Gastroesophageal sphincter (tissue), 4 donors: ENCODE results near the gene RIOK2. TPM values are rescaled to one million over a fixed set of nuclear protein-coding genes. Genes with fewer than 3 reads are reported as not detected.

ENCODE experiments used
- ATAC-seq: fragments of 150-250 bp; one replicate; pipeline ENCODE4 v1.9.1; 2016; ENCODE audit warnings: mild to moderate bottlenecking, moderate library complexity
- H3K27ac ChIP-seq, 4 donors: fragments of 200-600 bp; sonication (generic) in 3 of 4; 1 replicate in 3 of 4; 2 replicates in 1 of 4; pipeline ENCODE4 v1.5.1; 2016 to 2019
- H3K27me3 ChIP-seq: fragments of 200-600 bp; sonication (generic); one replicate; pipeline ENCODE4 v1.5.1; 2019
- H3K36me3 ChIP-seq, 2 donors: fragments of 200-600 bp; sonication (generic); one replicate each; pipeline ENCODE4 v1.5.1; 2019; ENCODE audit warnings: control low read depth in 1 of 2
- H3K4me1 ChIP-seq, 3 donors: fragments of 200-600 bp; sonication (generic); 1 replicate in 2 of 3; 2 replicates in 1 of 3; pipeline ENCODE4 v1.5.1; 2016 to 2019; ENCODE audit warnings: control low read depth in 2 of 3
- H3K4me3 ChIP-seq, 2 donors: fragments of 200-600 bp; sonication (generic); one replicate each; pipeline ENCODE4 v1.5.1; 2019; ENCODE audit warnings: mild to moderate bottlenecking in 1 of 2, moderate library complexity in 1 of 2
- H3K9me3 ChIP-seq, 3 donors: fragments of 200-600 bp; sonication (generic); one replicate each; pipeline ENCODE4 v1.5.1; 2017 to 2019; ENCODE audit warnings: control low read depth in 2 of 3
- CTCF ChIP-seq, 4 experiments: fragments of 200-600 bp in 2 of 4; fragments of 450-650 bp in 2 of 4; sonication (generic) in 1 of 4; IDR thresholded peaks; one replicate each; pipeline ENCODE4 v1.5.1; 2017 to 2019; ENCODE audit warnings: antibody characterized with exemption in 4 of 4, mild to moderate bottlenecking in 2 of 4, moderate library complexity in 2 of 4
- EP300 ChIP-seq: sonication (generic); formaldehyde crosslinking; IDR thresholded peaks from one replicate; pipeline ENCODE4 v1.6.1; 2017; ENCODE audit warnings: antibody characterized with exemption, mild to moderate bottlenecking
- POLR2A ChIP-seq, 2 donors: fragments of 450-650 bp; IDR thresholded peaks; one replicate each; pipeline ENCODE4 v1.6.1; 2017; ENCODE audit warnings: antibody characterized with exemption in 2 of 2, mild to moderate bottlenecking in 2 of 2, moderate library complexity in 1 of 2
- POLR2AphosphoS5 ChIP-seq: sonication (generic); formaldehyde crosslinking; IDR thresholded peaks from one replicate; pipeline ENCODE4 v1.6.1; 2017; ENCODE audit warnings: antibody characterized with exemption
- WGBS, 2 donors: methylation state at CpG; one replicate each; pipeline ENCODE4 v1.1.5; 2018; ENCODE audit warnings: low coverage in 1 of 2; 5-methylcytosine and 5-hydroxymethylcytosine counted together
- total RNA-seq, 4 donors: library from RNA; depleted of rRNA; stranded (reverse); fragments of >200 nt; gene quantifications; one replicate each; pipeline ENCODE4 v1.1.0, GENCODE V29; 2016

The RIOK2 gene
- total RNA-seq, 4 donors from 2014 or later = 11.2 to 45.9 (median 26.0) TPM

GRCh38 chr5:97118261-97119006, 64.6 kb downstream of the RIOK2 start:
- Histone ChIP-seq H3K4me1 (no peaks in the 10 kb centered on the region), H3K27me3 (no peaks in the 10 kb centered on the region), H3K9me3 (no peaks in the 10 kb centered on the region), H3K4me3 (no peak overlapping the region), H3K36me3 (no peaks in the 10 kb centered on the region), H3K27ac (no peak overlapping the region)
- no peak for ATAC-seq
- TF ChIP-seq CTCF (IDR thresholded peaks at IDR 0.05) (no peak), EP300 (no peak), POLR2AphosphoS5 (no peak)
- WGBS, 2 donors = 36 to 65% methylated on average over 2 of the region's 2 CpGs

GRCh38 chr5:97115932-97116331, 67.1 kb downstream of the RIOK2 start:
- Histone ChIP-seq H3K27ac (no peak overlapping the region), H3K27me3 (no peaks in the 10 kb centered on the region), H3K36me3 (no peaks in the 10 kb centered on the region), H3K4me3 (no peak overlapping the region), H3K4me1 (no peaks in the 10 kb centered on the region), H3K9me3 (no peaks in the 10 kb centered on the region)
- ATAC-seq = no peak
- no peak for TF ChIP-seq CTCF (IDR thresholded peaks at IDR 0.05)
- TF ChIP-seq EP300 = no peak
- TF ChIP-seq POLR2A (IDR thresholded peaks at IDR 0.05) = no peak
- no peak for TF ChIP-seq POLR2AphosphoS5
- 29 to 61% methylated on average over 4 to 9 of the region's 9 CpGs for WGBS, 2 donors

DNA sequence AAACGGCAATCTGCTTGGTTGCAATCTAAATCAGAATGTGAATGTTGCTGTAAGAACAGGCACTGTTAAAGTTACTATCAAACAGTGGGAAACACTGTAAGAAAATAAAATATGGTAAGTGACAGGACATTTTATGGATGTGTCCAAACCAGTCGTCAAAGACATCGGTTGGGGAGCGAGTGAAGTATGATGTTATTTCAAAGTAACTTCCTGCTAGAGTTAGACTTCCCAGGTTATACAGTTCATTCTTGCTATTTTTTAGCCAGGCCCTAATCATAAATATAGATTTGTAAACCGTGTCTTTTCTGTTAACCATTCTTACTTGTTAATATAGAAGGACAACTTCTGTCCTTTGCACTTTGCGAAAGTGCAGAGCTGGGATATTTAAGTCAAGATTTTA, 70.8 kb downstream of the RIOK2 start:
- no peaks in the 10 kb centered on the region for H3K27me3 ChIP-seq
- WGBS, 2 donors = 79 to 81% methylated on average over 6 of the region's 6 CpGs
- TF ChIP-seq POLR2AphosphoS5 (no peak), EP300 (no peak), POLR2A (IDR thresholded peaks at IDR 0.05) (no peak), CTCF (IDR thresholded peaks at IDR 0.05) (no peak)
- ATAC-seq = no peak
- H3K9me3 ChIP-seq = no peaks in the 10 kb centered on the region
- H3K4me1 ChIP-seq = no peaks in the 10 kb centered on the region
- no peaks in the 10 kb centered on the region for H3K36me3 ChIP-seq
- no peak overlapping the region for H3K27ac ChIP-seq
- no peak overlapping the region for H3K4me3 ChIP-seq

DNA sequence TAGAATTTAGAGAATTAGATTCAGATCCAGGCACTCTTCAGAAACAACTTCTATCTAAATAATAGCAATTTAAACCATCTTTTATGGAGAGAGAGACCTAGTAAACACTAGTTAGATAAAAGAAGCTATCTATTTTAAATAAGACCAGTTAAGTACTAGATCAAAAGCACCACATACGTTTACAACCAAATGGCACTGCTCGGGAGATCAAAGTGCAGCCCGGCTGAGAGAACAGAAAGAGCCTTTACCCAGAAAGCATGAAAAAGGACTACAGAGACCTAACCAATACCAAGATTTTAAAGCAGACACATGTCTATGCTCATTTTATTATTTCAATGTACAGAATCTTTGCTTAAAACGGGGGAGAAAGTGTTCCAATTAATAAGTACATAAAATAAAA, 71.4 kb downstream of the RIOK2 start:
- Histone ChIP-seq H3K9me3 (no peaks in the 10 kb centered on the region), H3K36me3 (no peaks in the 10 kb centered on the region), H3K4me1 (no peaks in the 10 kb centered on the region), H3K27ac (no peak overlapping the region), H3K4me3 (no peak overlapping the region), H3K27me3 (no peaks in the 10 kb centered on the region)
- no peak for ATAC-seq
- TF ChIP-seq POLR2AphosphoS5 = no peak
- no peak for TF ChIP-seq CTCF (IDR thresholded peaks at IDR 0.05)
- TF ChIP-seq POLR2A (IDR thresholded peaks at IDR 0.05) = no peak
- TF ChIP-seq EP300 = no peak
- WGBS, 2 donors = 73 to 77% methylated on average over 4 of the region's 4 CpGs

- no peak overlapping the region for H3K4me3 ChIP-seq
- no peak for ATAC-seq
- 83 to 89% methylated on average over 5 of the region's 5 CpGs for WGBS, 2 donors
- TF ChIP-seq CTCF (IDR thresholded peaks at IDR 0.05) = no peak
- no peak for TF ChIP-seq POLR2AphosphoS5
- TF ChIP-seq EP300 = no peak
- TF ChIP-seq POLR2A (IDR thresholded peaks at IDR 0.05) = no peak
- no peaks in the 10 kb centered on the region for H3K9me3 ChIP-seq
- H3K27ac ChIP-seq = no peak overlapping the region
- no peaks in the 10 kb centered on the region for H3K4me1 ChIP-seq
- H3K27me3 ChIP-seq = no peaks in the 10 kb centered on the region
- H3K36me3 ChIP-seq = no peaks in the 10 kb centered on the region
Measured at GRCh38 chr5:97111004-97111403, 72.0 kb downstream of the RIOK2 start.
